ENCODE results near the gene CAPG. TPM values are rescaled to one million over a fixed set of nuclear protein-coding genes. Genes with fewer than 3 reads are reported as not detected.
"Not testable (repeated sequence)": the region's sequence is repeated elsewhere in the genome, so short reads cannot be mapped to it uniquely, and the experiment has no call there.

Gene CAPG
- total RNA-seq, 3 donors from 2014 or later: 9.1 to 10.9 (median 9.5) TPM

DNA sequence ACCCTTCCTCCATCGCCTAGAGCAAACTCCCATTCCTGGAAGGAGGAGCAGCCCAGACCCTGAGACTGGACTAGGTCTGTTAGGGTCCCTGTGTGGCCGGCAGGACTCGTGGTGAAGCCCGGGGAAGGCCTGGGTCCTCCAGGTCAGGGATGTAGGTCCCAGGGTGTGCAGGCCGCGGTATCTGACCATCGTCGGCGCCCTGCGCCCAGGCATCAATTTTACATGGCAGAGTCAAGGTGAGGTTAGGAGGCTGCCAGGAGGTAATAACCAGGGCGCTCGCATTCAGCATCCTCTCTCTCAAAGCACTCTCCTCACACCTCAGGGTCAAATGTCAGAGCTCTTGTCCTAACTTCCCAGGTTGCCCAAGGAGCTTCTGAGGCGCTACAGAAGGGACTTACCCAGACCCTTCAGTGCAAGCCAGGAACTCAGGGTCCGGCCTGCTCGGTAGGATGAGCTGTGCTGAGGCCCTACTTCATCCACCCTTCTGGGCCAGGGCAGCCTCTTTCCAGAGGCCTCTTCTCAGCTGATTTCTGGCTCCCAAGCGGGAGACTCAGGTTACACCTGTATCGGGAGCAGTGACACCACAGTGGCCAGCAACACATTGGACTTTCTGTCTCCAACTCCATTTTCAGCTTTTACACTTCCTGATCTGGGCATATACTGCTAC, 9.0 kb upstream of the CAPG start:
- Mint-ChIP-seq H3K4me3 (peak overlapping the region; percentile 93), H3K27me3 (ENCODE audit: low read depth) (no peaks in the 10 kb centered on the region), H3K4me1 (ENCODE audit: low read depth) (peaks cover 24% of the 10 kb centered on the region), H3K9me3 (no peaks in the 10 kb centered on the region), H3K36me3 (ENCODE audit: insufficient read depth) (no peaks in the 10 kb centered on the region)
- DNase-seq (no peak), ATAC-seq (no peak)

DNA sequence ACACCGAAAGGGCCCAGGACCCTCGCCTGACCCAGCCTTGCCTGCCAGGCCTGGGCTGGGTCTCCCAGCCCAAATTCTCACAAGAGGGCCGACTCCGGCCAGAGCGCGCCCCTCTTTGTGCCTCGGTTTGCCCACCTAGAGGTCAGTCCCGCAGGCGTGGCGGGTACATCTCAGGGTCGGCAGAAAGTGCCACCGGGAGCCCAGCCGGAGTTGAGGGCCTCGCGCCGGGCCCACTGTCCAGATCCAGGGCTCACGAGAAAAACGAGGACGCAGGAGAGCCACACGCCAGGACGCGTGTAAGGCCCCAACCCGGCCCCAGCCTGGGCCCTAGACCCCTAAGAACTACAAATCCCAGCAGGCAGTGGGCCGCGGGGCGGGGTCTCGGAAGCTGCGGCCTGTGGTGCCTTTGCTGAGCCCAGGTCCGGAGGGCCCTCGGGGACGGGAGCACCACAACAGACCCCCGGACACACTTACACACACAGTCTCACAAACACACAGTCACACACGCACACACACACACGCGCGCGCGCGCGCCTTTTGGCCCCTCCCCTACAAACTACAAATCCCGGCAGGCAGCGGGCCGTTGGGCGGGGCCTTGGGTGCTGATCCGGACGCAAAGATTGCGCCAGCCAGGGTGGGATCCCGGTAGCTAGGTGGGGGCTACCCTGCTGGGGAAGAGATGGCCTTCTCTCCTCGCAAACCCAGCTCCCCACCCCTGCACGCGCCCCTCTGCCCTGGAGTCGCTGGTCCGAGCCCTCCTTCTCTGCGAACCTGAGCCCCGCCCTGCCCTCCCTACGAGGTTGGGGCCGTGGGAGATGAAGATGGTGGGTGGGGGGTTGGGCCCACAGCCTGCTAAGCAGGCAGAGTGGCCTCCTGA, 8.2 kb upstream of the CAPG start, which contains the start of gene SH2D6:
TSS of gene SH2D6 (plus strand) at position 583 of the 877 bp plus-strand sequence. CDS start 10,752 bp downstream, outside the sequence.
- peak; percentile 77 for DNase-seq
- H3K4me1 Mint-ChIP-seq (ENCODE audit: low read depth): peaks cover 28% of the 10 kb centered on the region
- no peaks in the 10 kb centered on the region for H3K9me3 Mint-ChIP-seq
- H3K36me3 Mint-ChIP-seq (ENCODE audit: insufficient read depth): no peaks in the 10 kb centered on the region
- H3K4me3 Mint-ChIP-seq: peak within 1 kb of the TSS; percentile 93
- peak; percentile 89 to 91 for ATAC-seq
- H3K27me3 Mint-ChIP-seq (ENCODE audit: low read depth): peaks cover 3% of the 10 kb centered on the region

GRCh38 chr2:85415980-85416650, 5.9 kb upstream of the CAPG start:
- no peak for DNase-seq
- Mint-ChIP-seq H3K4me1 (ENCODE audit: low read depth) (peaks cover 29% of the 10 kb centered on the region), H3K4me3 (no peak overlapping the region), H3K9me3 (no peaks in the 10 kb centered on the region), H3K36me3 (ENCODE audit: insufficient read depth) (no peaks in the 10 kb centered on the region), H3K27me3 (ENCODE audit: low read depth) (peaks cover 7% of the 10 kb centered on the region)
- ATAC-seq: no peak

- no peak for ATAC-seq
- Mint-ChIP-seq H3K9me3 (no peaks in the 10 kb centered on the region), H3K4me3 (no peak overlapping the region), H3K4me1 (ENCODE audit: low read depth) (peaks cover 35% of the 10 kb centered on the region), H3K27me3 (ENCODE audit: low read depth) (peaks cover 7% of the 10 kb centered on the region), H3K36me3 (ENCODE audit: insufficient read depth) (no peaks in the 10 kb centered on the region)
- DNase-seq: no peak
Observed at GRCh38 chr2:85414761-85415553, 4.8 kb upstream of the CAPG start.

DNA sequence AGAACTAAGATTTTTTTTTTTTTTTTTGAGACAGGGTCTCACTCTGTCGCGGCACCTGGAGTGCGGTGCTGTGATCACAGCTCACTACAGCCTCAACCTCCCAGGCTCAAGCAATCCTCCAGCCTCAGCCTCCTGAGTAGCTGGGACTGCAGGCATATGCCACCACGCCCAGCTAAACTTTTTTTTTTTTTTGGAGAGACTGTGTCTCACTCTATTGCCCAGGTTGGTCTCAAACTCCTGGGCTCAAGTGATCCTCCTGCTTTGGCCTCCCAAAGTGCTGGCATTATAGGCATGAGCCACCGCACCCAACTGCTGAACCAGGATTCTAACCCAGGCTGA, 4.2 kb upstream of the CAPG start:
- not testable (repeated sequence) for H3K4me3 Mint-ChIP-seq; ATAC-seq; H3K27me3 Mint-ChIP-seq (ENCODE audit: low read depth); DNase-seq; H3K9me3 Mint-ChIP-seq; H3K36me3 Mint-ChIP-seq (ENCODE audit: insufficient read depth)
- H3K4me1 Mint-ChIP-seq (ENCODE audit: low read depth): peaks cover 36% of the 10 kb centered on the region

GRCh38 chr2:85413592-85414420, 3.6 kb upstream of the CAPG start:
- Mint-ChIP-seq H3K36me3 (ENCODE audit: insufficient read depth) (no peaks in the 10 kb centered on the region), H3K9me3 (no peaks in the 10 kb centered on the region), H3K4me1 (ENCODE audit: low read depth) (peaks cover 36% of the 10 kb centered on the region), H3K4me3 (peak overlapping the region; percentile 47), H3K27me3 (ENCODE audit: low read depth) (peaks cover 7% of the 10 kb centered on the region)
- ATAC-seq (peak; percentile 47 to 62), DNase-seq (peak; percentile 53)

GRCh38 chr2:85411405-85411748, 1.2 kb upstream of the CAPG start:
- Mint-ChIP-seq H3K9me3 (no peaks in the 10 kb centered on the region), H3K4me3 (peak overlapping the region; percentile 9), H3K27me3 (ENCODE audit: low read depth) (peaks cover 7% of the 10 kb centered on the region), H3K36me3 (ENCODE audit: insufficient read depth) (no peaks in the 10 kb centered on the region), H3K4me1 (ENCODE audit: low read depth) (peaks cover 43% of the 10 kb centered on the region)
- ATAC-seq (no peak), DNase-seq (no peak)

- no peaks in the 10 kb centered on the region for H3K36me3 Mint-ChIP-seq (ENCODE audit: insufficient read depth)
- H3K4me1 Mint-ChIP-seq (ENCODE audit: low read depth): peaks cover 49% of the 10 kb centered on the region
- peak overlapping the region; percentile 71 for H3K4me3 Mint-ChIP-seq
- no peaks in the 10 kb centered on the region for H3K9me3 Mint-ChIP-seq
- DNase-seq (no peak), ATAC-seq (no peak)
- H3K27me3 Mint-ChIP-seq (ENCODE audit: low read depth): peaks cover 7% of the 10 kb centered on the region
Observed at GRCh38 chr2:85410584-85411404, 628 bp upstream of the CAPG start.

DNA sequence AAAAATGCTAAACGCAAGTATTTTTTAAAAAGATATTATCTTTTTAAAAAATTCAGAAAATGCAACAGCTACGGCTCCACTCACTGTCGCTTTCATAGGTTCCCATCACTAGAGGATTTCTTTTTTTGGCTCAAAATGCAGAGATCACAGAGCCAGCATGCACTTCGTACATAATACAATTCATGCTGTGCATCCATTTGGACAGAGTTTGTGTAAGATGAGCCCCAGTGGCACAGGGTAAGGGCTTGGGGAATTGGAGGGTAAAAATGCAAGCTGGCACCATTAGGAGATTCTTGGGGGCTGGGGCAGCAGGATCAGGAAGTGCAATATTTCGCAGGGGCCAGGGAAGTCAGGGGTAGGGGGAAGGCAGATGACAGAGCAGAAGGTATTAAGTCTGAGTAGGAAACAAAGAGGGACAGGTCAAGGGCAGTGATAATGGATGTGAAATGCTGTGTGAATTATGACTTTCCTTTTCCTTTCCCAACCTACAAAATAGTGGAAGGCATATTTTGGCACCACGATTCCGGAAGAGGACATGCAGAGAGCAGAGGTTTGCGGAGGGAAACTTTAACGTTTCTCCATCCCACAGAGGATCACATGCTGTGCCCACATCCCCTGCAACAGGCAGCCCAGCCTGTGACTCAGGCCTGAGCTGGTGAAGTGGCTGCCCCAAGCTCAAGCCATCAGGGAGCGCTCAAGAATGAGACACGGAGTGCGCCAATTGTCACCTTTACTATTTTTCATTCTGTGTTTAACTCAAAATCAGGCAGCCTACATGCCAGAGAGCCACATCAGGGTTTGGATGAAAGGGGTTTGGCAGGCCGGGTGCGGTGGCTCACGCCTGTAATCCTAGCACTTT, 4.7 kb downstream of the CAPG start:
- peaks cover 2% of the 10 kb centered on the region for H3K36me3 Mint-ChIP-seq (ENCODE audit: insufficient read depth)
- peaks cover 44% of the 10 kb centered on the region for H3K4me1 Mint-ChIP-seq (ENCODE audit: low read depth)
- peak; percentile 63 for DNase-seq
- H3K27me3 Mint-ChIP-seq (ENCODE audit: low read depth): no peaks in the 10 kb centered on the region
- H3K9me3 Mint-ChIP-seq: peaks cover 5% of the 10 kb centered on the region
- peak overlapping the region; percentile 71 for H3K4me3 Mint-ChIP-seq
- peak; percentile 86 to 94 for ATAC-seq

DNA sequence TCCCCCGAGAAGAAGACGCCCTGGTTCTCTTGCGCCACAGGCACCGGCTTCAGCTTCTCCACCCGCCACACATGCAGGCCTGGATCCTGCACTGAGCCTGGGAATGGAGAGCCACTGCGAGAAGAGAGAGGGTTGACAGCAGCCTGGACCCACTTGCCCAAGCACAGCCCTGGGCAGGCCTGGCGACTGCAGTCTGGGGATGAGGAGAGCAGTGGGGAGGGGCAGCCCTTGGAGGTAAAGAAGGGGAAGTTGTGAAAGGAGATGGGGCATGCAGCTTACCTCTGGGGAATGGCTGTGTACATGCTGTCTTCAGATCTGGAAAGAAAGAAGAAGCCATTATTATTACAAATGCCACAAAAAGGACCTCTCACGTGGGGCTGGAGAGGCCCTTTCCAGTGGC, 8.3 kb downstream of the CAPG start:
- DNase-seq: no peak
- no peak for ATAC-seq
- Mint-ChIP-seq H3K4me1 (ENCODE audit: low read depth) (peaks cover 17% of the 10 kb centered on the region), H3K9me3 (peaks cover 5% of the 10 kb centered on the region), H3K27me3 (ENCODE audit: low read depth) (no peaks in the 10 kb centered on the region), H3K36me3 (ENCODE audit: insufficient read depth) (peaks cover 9% of the 10 kb centered on the region), H3K4me3 (no peak overlapping the region)

GRCh38 chr2:85401464-85401805, 8.7 kb downstream of the CAPG start:
- H3K4me3 Mint-ChIP-seq: no peak overlapping the region
- H3K4me1 Mint-ChIP-seq (ENCODE audit: low read depth): peaks cover 17% of the 10 kb centered on the region
- H3K36me3 Mint-ChIP-seq (ENCODE audit: insufficient read depth): peaks cover 9% of the 10 kb centered on the region
- DNase-seq (no peak), ATAC-seq (no peak)
- H3K9me3 Mint-ChIP-seq: peaks cover 5% of the 10 kb centered on the region
- no peaks in the 10 kb centered on the region for H3K27me3 Mint-ChIP-seq (ENCODE audit: low read depth)

Data from activated T-cell treated with anti-CD3 and anti-CD28 coated beads, Interleukin-2, amount 50 U/mL, for 4 hours (primary cell).